IMR-90 (cell line): ENCODE results near the gene C12orf56. TPM values are rescaled to one million over a fixed set of nuclear protein-coding genes. Genes with fewer than 3 reads are reported as not detected.

Experiments
- ATAC-seq: fragments of 200-7000 bp; cut with Tn5 transposase; 2 replicates; pipeline ENCODE4 v1.9.1; 2020; ENCODE audit warnings: low read depth, mild to moderate bottlenecking, moderate library complexity
- BruUV-seq: library from RNA; stranded (reverse); fragments of 400-500 nt; replicated peaks from 2 replicates; lab custom pipeline; 2021; lab: Mats Ljungman, UMichigan
- CTCF ChIA-PET: fragments of 300-600 bp; formaldehyde crosslinking; extraction: SDS; loops from one replicate; lab custom pipeline; 2021; ENCODE audit warnings: antibody characterized with exemption; lab: Yijun Ruan, JAX
- POLR2A ChIA-PET: fragments of 300-600 bp; sonication (Branson Sonifier 250); formaldehyde crosslinking; loops from one replicate; lab custom pipeline; 2022; ENCODE audit warnings: antibody characterized with exemption; ENCODE audit not compliant: unreplicated experiment; lab: Charles Lee
- DNase-seq: peaks from one replicate; pipeline ENCODE4 v3.0.0; 2013
- H2AFZ ChIP-seq: replicated peaks from 2 replicates; pipeline ENCODE3; 2013; ENCODE audit warnings: low read length, mild to moderate bottlenecking; ENCODE audit not compliant: poor library complexity
- H2AK5ac ChIP-seq: 2 replicates; pipeline ENCODE4 v1.6.1; 2013; ENCODE audit warnings: low read depth, low read length, inconsistent platforms
- H2AK9ac ChIP-seq: replicated peaks from 2 replicates; pipeline ENCODE3; 2013; ENCODE audit warnings: mild to moderate bottlenecking, low read depth, low read length, moderate library complexity; ENCODE audit not compliant: poor library complexity
- H2BK120ac ChIP-seq: 2 replicates; pipeline ENCODE4 v1.6.1; 2013; ENCODE audit warnings: low read depth, low read length, inconsistent platforms
- H2BK15ac ChIP-seq: 3 replicates; pipeline ENCODE4 v1.6.1; 2013; ENCODE audit warnings: low read depth, low read length, inconsistent platforms
- H2BK20ac ChIP-seq: 2 replicates; pipeline ENCODE4 v1.6.1; 2013; ENCODE audit warnings: low read depth, mild to moderate bottlenecking, inconsistent platforms, low read length, moderate library complexity
- H2BK5ac ChIP-seq: 2 replicates; pipeline ENCODE4 v1.6.1; 2013; ENCODE audit warnings: mild to moderate bottlenecking, low read depth, low read length, inconsistent platforms; ENCODE audit not compliant: poor library complexity, severe bottlenecking
- H3K14ac ChIP-seq: replicated peaks from 2 replicates; pipeline ENCODE4 v1.6.1; 2013; ENCODE audit warnings: low read depth, low read length, inconsistent platforms
- H3K18ac ChIP-seq: 2 replicates; pipeline ENCODE4 v1.6.1; 2013; ENCODE audit warnings: low read depth, low read length, control low read depth
- H3K23ac ChIP-seq: 2 replicates; pipeline ENCODE4 v1.6.1; 2013; ENCODE audit warnings: low read depth, low read length, inconsistent platforms
- H3K27ac ChIP-seq: 2 replicates; pipeline ENCODE4 v1.5.1; 2013; ENCODE audit warnings: mild to moderate bottlenecking, control low read depth, low read length; ENCODE audit not compliant: insufficient read depth
- H3K27me3 ChIP-seq: 2 replicates; pipeline ENCODE4 v1.6.1; 2013; ENCODE audit warnings: low read length; ENCODE audit not compliant: control insufficient read depth, insufficient read depth
- H3K36me3 ChIP-seq: 2 replicates; pipeline ENCODE4 v1.6.1; 2013; ENCODE audit warnings: low read length, mixed read lengths; ENCODE audit not compliant: control insufficient read depth, insufficient read depth
- H3K4ac ChIP-seq: 2 replicates; pipeline ENCODE4 v1.6.1; 2013; ENCODE audit warnings: low read depth, low read length, inconsistent platforms
- H3K4me1 ChIP-seq: 2 replicates; pipeline ENCODE4 v1.6.1; 2013; ENCODE audit warnings: low read length, mixed read lengths; ENCODE audit not compliant: control insufficient read depth, insufficient read depth
- H3K4me2 ChIP-seq: 2 replicates; pipeline ENCODE4 v1.6.1; 2013; ENCODE audit warnings: low read depth, mild to moderate bottlenecking, control low read depth, low read length, moderate library complexity
- H3K4me3 ChIP-seq: 2 replicates; pipeline ENCODE4 v1.5.1; 2013; ENCODE audit warnings: low read depth, mild to moderate bottlenecking, control low read depth, low read length, moderate library complexity; ENCODE audit not compliant: insufficient read depth
- H3K56ac ChIP-seq: 2 replicates; pipeline ENCODE4 v1.6.1; 2013; ENCODE audit warnings: low read length, inconsistent platforms; ENCODE audit not compliant: insufficient read depth; ENCODE audit errors: extremely low read depth
- H3K79me1 ChIP-seq, 2 experiments: 2 replicates each; pipeline ENCODE4 v1.6.1; 2013; ENCODE audit warnings: low read length in 2 of 2, inconsistent platforms in 1 of 2, low read depth in 1 of 2
- H3K9ac ChIP-seq: 2 replicates; pipeline ENCODE4 v1.6.1; 2013; ENCODE audit warnings: low read depth, low read length, control low read depth
- H3K9me1 ChIP-seq: 2 replicates; pipeline ENCODE4 v1.6.1; 2013; ENCODE audit warnings: low read length, inconsistent platforms; ENCODE audit not compliant: insufficient read depth
- H3K9me3 ChIP-seq: 2 replicates; pipeline ENCODE4 v1.6.1; 2013; ENCODE audit warnings: low read length; ENCODE audit not compliant: control insufficient read depth, insufficient read depth
- H4K20me1 ChIP-seq: 2 replicates; pipeline ENCODE4 v1.6.1; 2013; ENCODE audit warnings: low read length, inconsistent platforms; ENCODE audit not compliant: insufficient read depth
- H4K5ac ChIP-seq: 2 replicates; pipeline ENCODE4 v1.6.1; 2013; ENCODE audit warnings: mild to moderate bottlenecking, low read depth, low read length, control low read depth
- H4K8ac ChIP-seq, 2 experiments: 2 replicates each; pipeline ENCODE4 v1.6.1; 2013; ENCODE audit warnings: low read depth in 2 of 2, low read length in 2 of 2, control low read depth in 1 of 2, inconsistent platforms in 1 of 2
- H4K91ac ChIP-seq: 2 replicates; pipeline ENCODE4 v1.6.1; 2013; ENCODE audit warnings: low read depth, low read length, inconsistent platforms; ENCODE audit not compliant: insufficient read depth
- BHLHE40 ChIP-seq: fragments of 150-350 bp; IDR thresholded peaks from 2 replicates; pipeline ENCODE4 v1.6.1; 2016; ENCODE audit warnings: mild to moderate bottlenecking, low read depth, low read length
- CEBPB ChIP-seq: IDR thresholded peaks from 2 replicates; pipeline ENCODE4 v1.6.1; 2012; ENCODE audit warnings: low read depth, low read length, improper control_type of control experiment
- CHD1 ChIP-seq: IDR thresholded peaks from 2 replicates; pipeline ENCODE4 v1.6.1; 2012; ENCODE audit warnings: low read depth, low read length, improper control_type of control experiment
- FOS ChIP-seq: fragments of 150-350 bp; IDR thresholded peaks from 2 replicates; pipeline ENCODE4 v1.6.1; 2016; ENCODE audit warnings: low read depth, low read length
- MAFK ChIP-seq: IDR thresholded peaks from 2 replicates; pipeline ENCODE4 v1.6.1; 2012; ENCODE audit warnings: low read depth, low read length, improper control_type of control experiment
- MAZ ChIP-seq: IDR thresholded peaks from 2 replicates; pipeline ENCODE4 v1.6.1; 2012; ENCODE audit warnings: low read depth, mild to moderate bottlenecking, low read length, improper control_type of control experiment, moderate library complexity, borderline replicate concordance
- MXI1 ChIP-seq: IDR thresholded peaks from 2 replicates; pipeline ENCODE4 v1.6.1; 2012; ENCODE audit warnings: low read depth, mild to moderate bottlenecking, low read length, moderate library complexity, borderline replicate concordance
- NFE2L2 ChIP-seq: fragments of 150-350 bp; IDR thresholded peaks from 2 replicates; pipeline ENCODE4 v1.6.1; 2016; ENCODE audit warnings: low read depth, mild to moderate bottlenecking, low read length
- POLR2A ChIP-seq: IDR thresholded peaks from 2 replicates; pipeline ENCODE4 v1.6.1; 2012; ENCODE audit warnings: mild to moderate bottlenecking, low read depth, low read length
- RAD21 ChIP-seq: IDR thresholded peaks from 2 replicates; pipeline ENCODE4 v1.6.1; 2012; ENCODE audit warnings: low read length, improper control_type of control experiment
- RCOR1 ChIP-seq: IDR thresholded peaks from 2 replicates; pipeline ENCODE4 v1.6.1; 2012; ENCODE audit warnings: mild to moderate bottlenecking, low read length, improper control_type of control experiment; ENCODE audit not compliant: insufficient replicate concordance
- RFX5 ChIP-seq: IDR thresholded peaks from 2 replicates; pipeline ENCODE4 v1.8.0; 2012; ENCODE audit warnings: low read depth, mild to moderate bottlenecking, low read length, moderate library complexity
- SMC3 ChIP-seq: fragments of 150-350 bp; IDR thresholded peaks from 2 replicates; pipeline ENCODE4 v1.6.1; 2016; ENCODE audit warnings: low read depth, mild to moderate bottlenecking, antibody characterized with exemption, low read length, moderate library complexity
- WGBS, 2 experiments: methylation state at CpG; one replicate each; pipeline versions ENCODE4 v1.1.5 to v1.1.7; 2013; ENCODE audit warnings: missing lambda C conversion rate in 2 of 2; ENCODE audit not compliant: insufficient read length in 1 of 2; ENCODE audit errors: extremely low coverage in 2 of 2; 5-methylcytosine and 5-hydroxymethylcytosine counted together
- dilution Hi-C: fragments of 300-500 bp; cut with HindIII; formaldehyde crosslinking; loops from one replicate; pipeline ENCODE4 v1.14.3; 2018; ENCODE audit warnings: low sequenced_read_pairs; ENCODE audit not compliant: unreplicated experiment
- in situ Hi-C: fragments of 300-500 bp; cut with MboI; formaldehyde crosslinking; loops from 3 replicates; pipeline ENCODE4 v1.14.3; 2019; ENCODE audit warnings: low sequenced_read_pairs, inconsistent platforms, mixed read lengths
- intact Hi-C: fragments of 100-400 bp; cut with micrococcal nuclease; formaldehyde crosslinking; loops from 2 replicates; pipeline ENCODE4 v1.10.0; 2022
- polyA plus RNA-seq, 3 experiments: library from polyadenylated mRNA; depleted of rRNA; stranded (reverse); fragments of >200 nt; gene quantifications; 2 replicates each; pipeline ENCODE4 v1.2.3, GENCODE V29; 2012; ENCODE audit warnings: low replicate concordance in 1 of 3
- total RNA-seq: library from RNA; depleted of rRNA; stranded (reverse); fragments of >200 nt; gene quantifications from 2 replicates; pipeline ENCODE4 v1.2.3, GENCODE V29; 2012
- TF ChIP-seq, protein P1 (sequence below): fragments of 150-350 bp; IDR thresholded peaks from 2 replicates; pipeline ENCODE4 v1.6.1; 2016; ENCODE audit warnings: low read depth, mild to moderate bottlenecking, low read length, moderate library complexity, borderline replicate concordance
- TF ChIP-seq, protein P2 (sequence below): conservative IDR thresholded peaks from 2 replicates; pipeline ENCODE4 v1.5.1; 2012; ENCODE audit warnings: mild to moderate bottlenecking, low read depth, low read length, improper control_type of control experiment
- TF ChIP-seq, protein P3 (sequence below): fragments of 150-350 bp; IDR thresholded peaks from 2 replicates; pipeline ENCODE4 v1.6.1; 2017; ENCODE audit warnings: mild to moderate bottlenecking, antibody characterized with exemption, low read length, low read depth

C12orf56 gene
- total and polyA plus RNA-seq, 2 of the 4 experiments (the other 2 are of a cell fraction), result 0.09 TPM; not detected in 1

GRCh38 chr12:64299628-64300027 is 90.9 kb downstream of the C12orf56 start:
- TF ChIP-seq FOS, result no peak
- TF ChIP-seq RFX5, result no peak
- no peak for TF ChIP-seq RAD21
- TF ChIP-seq, protein P1, sequence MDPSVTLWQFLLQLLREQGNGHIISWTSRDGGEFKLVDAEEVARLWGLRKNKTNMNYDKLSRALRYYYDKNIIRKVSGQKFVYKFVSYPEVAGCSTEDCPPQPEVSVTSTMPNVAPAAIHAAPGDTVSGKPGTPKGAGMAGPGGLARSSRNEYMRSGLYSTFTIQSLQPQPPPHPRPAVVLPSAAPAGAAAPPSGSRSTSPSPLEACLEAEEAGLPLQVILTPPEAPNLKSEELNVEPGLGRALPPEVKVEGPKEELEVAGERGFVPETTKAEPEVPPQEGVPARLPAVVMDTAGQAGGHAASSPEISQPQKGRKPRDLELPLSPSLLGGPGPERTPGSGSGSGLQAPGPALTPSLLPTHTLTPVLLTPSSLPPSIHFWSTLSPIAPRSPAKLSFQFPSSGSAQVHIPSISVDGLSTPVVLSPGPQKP, result no peak
- no peak for TF ChIP-seq BHLHE40
- no peak for TF ChIP-seq NFE2L2
- no peak for TF ChIP-seq POLR2A
- no peak for TF ChIP-seq MAZ
- TF ChIP-seq, protein P2, sequence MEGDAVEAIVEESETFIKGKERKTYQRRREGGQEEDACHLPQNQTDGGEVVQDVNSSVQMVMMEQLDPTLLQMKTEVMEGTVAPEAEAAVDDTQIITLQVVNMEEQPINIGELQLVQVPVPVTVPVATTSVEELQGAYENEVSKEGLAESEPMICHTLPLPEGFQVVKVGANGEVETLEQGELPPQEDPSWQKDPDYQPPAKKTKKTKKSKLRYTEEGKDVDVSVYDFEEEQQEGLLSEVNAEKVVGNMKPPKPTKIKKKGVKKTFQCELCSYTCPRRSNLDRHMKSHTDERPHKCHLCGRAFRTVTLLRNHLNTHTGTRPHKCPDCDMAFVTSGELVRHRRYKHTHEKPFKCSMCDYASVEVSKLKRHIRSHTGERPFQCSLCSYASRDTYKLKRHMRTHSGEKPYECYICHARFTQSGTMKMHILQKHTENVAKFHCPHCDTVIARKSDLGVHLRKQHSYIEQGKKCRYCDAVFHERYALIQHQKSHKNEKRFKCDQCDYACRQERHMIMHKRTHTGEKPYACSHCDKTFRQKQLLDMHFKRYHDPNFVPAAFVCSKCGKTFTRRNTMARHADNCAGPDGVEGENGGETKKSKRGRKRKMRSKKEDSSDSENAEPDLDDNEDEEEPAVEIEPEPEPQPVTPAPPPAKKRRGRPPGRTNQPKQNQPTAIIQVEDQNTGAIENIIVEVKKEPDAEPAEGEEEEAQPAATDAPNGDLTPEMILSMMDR, result no peak
- TF ChIP-seq MXI1, result no peak
- TF ChIP-seq RCOR1, result no peak
- TF ChIP-seq CHD1, result no peak
- TF ChIP-seq, protein P3, sequence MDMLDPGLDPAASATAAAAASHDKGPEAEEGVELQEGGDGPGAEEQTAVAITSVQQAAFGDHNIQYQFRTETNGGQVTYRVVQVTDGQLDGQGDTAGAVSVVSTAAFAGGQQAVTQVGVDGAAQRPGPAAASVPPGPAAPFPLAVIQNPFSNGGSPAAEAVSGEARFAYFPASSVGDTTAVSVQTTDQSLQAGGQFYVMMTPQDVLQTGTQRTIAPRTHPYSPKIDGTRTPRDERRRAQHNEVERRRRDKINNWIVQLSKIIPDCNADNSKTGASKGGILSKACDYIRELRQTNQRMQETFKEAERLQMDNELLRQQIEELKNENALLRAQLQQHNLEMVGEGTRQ, result no peak
- no peak for TF ChIP-seq MAFK
- no peak for TF ChIP-seq CEBPB
- TF ChIP-seq SMC3, result no peak
- no peak for DNase-seq
- H4K5ac ChIP-seq, result no peak overlapping the region

More at GRCh38 chr12:64299628-64300027, 90.9 kb downstream of the C12orf56 start:
- H3K4me2 ChIP-seq, result no peak overlapping the region
- H3K4me1 ChIP-seq, result no peaks in the 10 kb centered on the region
- no peak overlapping the region for H2AK5ac ChIP-seq
- H3K27ac ChIP-seq, result no peak overlapping the region
- no peaks in the 10 kb centered on the region for H3K79me1 ChIP-seq
- no peak overlapping the region for H2BK120ac ChIP-seq
- no peak overlapping the region for H3K4me3 ChIP-seq
- no peak overlapping the region for H2AFZ ChIP-seq
- no peak overlapping the region for H2BK5ac ChIP-seq
- no peak overlapping the region for H2BK15ac ChIP-seq
- in situ Hi-C loops, result no loop called here
- H3K18ac ChIP-seq, result no peak overlapping the region
- no peak overlapping the region for H4K91ac ChIP-seq
- H3K4ac ChIP-seq, result no peak overlapping the region
- no peak overlapping the region for H4K8ac ChIP-seq
- no CpG with 5 or more reads among the region's 3 CpGs for WGBS, 2 experiments
- H3K9ac ChIP-seq, result no peak overlapping the region
- peaks cover 8% of the 10 kb centered on the region for H3K27me3 ChIP-seq
- ChIA-PET CTCF (no interaction called here), POLR2A (no interaction called here)
- intact Hi-C loops, result loop anchor here (10.0 kb wide), 1 partner anchor 75 kb away; no protein-coding TSS in a partner anchor
- no peaks in the 10 kb centered on the region for H3K9me3 ChIP-seq
- dilution Hi-C loops, result no loop called here
- no peak for ATAC-seq
- no peak overlapping the region for H3K56ac ChIP-seq
- H4K20me1 ChIP-seq, result no peaks in the 10 kb centered on the region
- no peak overlapping the region for H3K23ac ChIP-seq
- H2BK20ac ChIP-seq, result no peak overlapping the region
- H3K36me3 ChIP-seq, result no peaks in the 10 kb centered on the region
- no peaks in the 10 kb centered on the region for H3K9me1 ChIP-seq
- no peak overlapping the region for H3K14ac ChIP-seq
- H2AK9ac ChIP-seq, result no peak overlapping the region
- BruUV-seq, result no TSS peak
